Right ventricle myocardium inferior (tissue), 1 donor: ENCODE results near the gene DENND2A. TPM values are rescaled to one million over a fixed set of nuclear protein-coding genes. Genes with fewer than 3 reads are reported as not detected.
A peak's percentile ranks its signal among the peaks of the same experiment; 100 is the strongest.
"Not testable (repeated sequence)": the region's sequence is repeated elsewhere in the genome, so short reads cannot be mapped to it uniquely, and the experiment has no call there.

Experiments
- ATAC-seq: fragments of 200-7000 bp; cut with Tn5 transposase; one replicate; pipeline ENCODE4 v1.9.1; 2020; ENCODE audit warnings: mild to moderate bottlenecking, moderate library complexity
- DNase-seq: peaks from one replicate; pipeline ENCODE4 v3.0.0; 2021; ENCODE audit errors: missing footprints
- intact Hi-C: fragments of 100-400 bp; cut with DNase I; formaldehyde crosslinking; loops from one replicate; pipeline ENCODE4 v1.11.0; 2022
- long read RNA-seq: library from polyadenylated mRNA; unstranded; transcript quantifications from one replicate; pipeline ENCODE4 v2.0.0, GENCODE V29; 2021
- total RNA-seq: library from RNA; stranded (reverse); fragmentation: NEBNext Ultra II Directional; extraction: Animal tissue kit (Norgen Biotek cat#: 25700); gene quantifications from one replicate; pipeline ENCODE4 v1.2.1, GENCODE V29; 2021
- donor health status: DM: no; HTN: yes; CAD: no; lungs with severe emphysema.

DENND2A gene
- total RNA-seq: 15.0 TPM
- long read RNA-seq, transcript DENND2A-209 (20 exons, 3,562 nt): minor isoform, 5 of 23 reads
- long read RNA-seq, transcript DENND2A-201 (19 exons, 3,735 nt): major isoform, 8 of 23 reads
- long read RNA-seq, partial matches to known transcripts: 1 of 23 reads
- long read RNA-seq, other reads (novel, unspliced or antisense): 5 of 23 reads

GRCh38 chr7:140640727-140641523, at the start of gene DENND2A:
Gene DENND2A (minus strand): TSS chr7:140640813. CDS start chr7:140602397, 38,416 bp downstream.
- intact Hi-C loops: loop anchor here (5.0 kb wide), 1 partner anchor 99 kb away; no protein-coding TSS in a partner anchor
- DNase-seq (peak; percentile 88), ATAC-seq (peak; percentile 66)

DNA sequence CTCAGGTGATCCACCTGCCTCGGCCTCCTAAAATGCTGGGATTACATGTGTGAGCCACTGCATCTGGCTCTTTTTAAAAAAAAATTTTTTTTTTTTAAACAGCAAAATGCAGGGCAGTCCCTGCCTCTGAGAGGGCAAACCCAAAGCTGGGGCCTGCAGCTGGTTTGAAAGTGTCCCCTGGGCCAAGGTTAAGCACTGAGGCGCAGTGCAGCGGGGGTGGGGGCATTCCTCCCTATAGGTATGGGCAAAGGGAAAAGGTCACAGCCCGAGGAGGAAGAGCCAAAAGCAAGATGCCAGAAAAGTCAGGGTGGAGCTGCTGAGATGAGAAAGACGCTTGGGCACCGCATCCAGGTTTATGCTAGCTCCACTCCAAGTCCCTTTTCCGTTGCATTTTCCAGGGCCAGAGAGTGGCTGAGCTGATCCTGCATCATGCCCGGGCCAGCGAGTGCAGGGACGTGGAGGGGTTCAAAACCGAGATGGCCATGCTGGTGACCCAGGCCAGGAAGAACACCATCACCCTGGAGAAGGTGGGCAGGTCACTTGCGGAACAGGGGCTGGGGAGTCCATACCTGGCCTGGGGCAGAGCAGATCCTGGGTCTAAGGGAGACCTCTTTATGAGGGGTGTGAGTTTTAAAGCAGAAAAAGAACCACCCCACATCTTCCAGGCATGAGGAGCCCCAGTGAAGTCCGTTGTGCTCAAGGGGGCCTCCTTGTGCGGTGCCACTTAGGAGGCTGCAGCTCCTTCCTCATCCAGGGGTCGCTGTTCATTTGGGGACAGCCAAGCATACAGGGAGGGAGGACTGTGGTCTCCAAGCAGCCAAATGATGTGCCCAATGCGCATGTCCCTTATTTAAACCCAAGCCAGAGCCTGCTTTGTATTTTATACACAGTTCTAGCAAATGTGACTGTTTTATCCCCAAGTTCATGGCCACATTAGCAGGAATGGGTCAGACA, 48.9 kb upstream of the DENND2A start:
- no peak for DNase-seq
- no peak for ATAC-seq
- intact Hi-C loops: no loop called here

DNA sequence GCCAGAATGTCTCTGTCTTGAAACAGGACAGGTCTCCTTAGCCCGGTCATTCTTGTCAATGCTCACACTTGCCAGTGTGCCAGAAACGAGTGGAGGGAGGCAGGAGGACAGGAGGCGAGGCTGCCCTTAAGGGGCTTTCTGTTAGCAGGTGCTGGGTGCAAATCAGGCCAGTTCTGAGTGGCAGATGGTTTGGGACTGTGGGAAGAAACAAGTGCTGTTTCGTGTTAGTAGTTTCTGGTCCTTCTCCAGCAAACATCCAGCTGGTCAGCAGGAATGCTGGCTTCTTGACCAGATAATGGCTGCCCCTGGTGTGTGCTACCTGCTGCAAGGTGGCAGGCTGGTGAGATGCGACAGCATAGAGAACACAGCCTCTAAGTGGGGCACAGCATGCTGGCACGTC, 47.7 kb upstream of the DENND2A start:
- no peak for ATAC-seq
- no peak for DNase-seq
- intact Hi-C loops: no loop called here

DNA sequence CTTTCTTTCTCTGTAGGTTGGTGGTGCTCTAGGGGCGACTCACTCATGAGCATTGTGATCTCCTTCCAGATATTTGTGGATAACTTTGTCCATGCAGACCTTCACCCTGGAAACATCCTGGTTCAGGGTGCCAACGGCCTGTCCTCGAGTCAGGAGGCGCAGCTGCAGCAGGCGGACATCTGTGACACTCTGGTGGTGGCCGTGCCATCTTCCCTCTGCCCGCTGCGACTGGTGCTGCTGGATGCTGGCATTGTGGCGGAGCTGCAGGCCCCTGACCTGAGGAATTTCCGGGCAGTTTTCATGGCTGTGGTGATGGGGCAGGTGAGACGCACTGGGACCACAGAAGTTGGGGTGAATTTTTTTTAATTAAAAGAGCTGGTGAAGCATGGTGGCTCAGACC, 46.3 kb upstream of the DENND2A start:
- intact Hi-C loops: no loop called here
- ATAC-seq: no peak
- DNase-seq: no peak

GRCh38 chr7:140685407-140686087, 44.9 kb upstream of the DENND2A start:
- DNase-seq (no peak), ATAC-seq (no peak)
- intact Hi-C loops: no loop called here

DNA sequence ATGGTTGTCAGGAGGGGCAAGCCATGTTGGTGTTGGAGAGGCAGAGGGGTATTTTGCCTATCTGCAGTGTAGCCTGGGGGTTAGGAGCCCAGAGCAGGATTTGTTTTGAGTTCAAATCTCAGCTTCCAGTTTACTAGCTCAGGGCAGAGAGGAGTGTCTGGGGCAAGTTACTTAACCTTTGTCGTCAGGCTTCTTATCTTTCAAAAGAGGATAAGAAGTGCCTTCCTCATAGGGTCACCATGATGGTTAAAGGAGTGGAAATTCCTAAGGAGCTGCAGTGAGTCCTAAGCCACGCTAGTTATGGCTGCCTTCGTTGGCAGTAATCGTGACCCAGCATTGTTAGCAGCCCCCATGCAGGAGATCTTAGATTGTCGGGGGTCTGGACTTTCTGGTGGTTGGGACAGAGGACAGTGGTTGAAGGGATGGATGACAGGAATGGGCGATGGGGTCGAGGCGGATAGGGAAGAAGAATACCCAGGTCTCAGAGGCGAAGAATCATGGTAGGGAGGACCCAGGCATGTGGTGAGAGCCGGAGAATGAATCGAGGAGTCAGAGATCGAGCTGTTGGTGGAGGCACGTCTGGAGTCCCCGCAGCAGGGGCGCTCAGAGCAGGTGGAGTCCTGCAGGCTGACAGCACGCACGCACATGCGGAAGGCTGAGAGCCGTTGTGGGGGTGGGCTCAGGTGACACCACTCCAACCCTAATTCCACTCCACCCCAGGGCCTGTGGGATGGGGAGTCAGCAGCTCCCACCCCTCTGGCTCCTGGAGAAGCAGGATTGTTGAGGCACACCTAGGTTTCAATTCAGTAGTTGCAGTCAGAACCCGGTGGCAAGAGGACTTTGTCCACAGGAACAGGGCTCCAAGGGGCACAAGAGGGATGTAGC, 43.7 kb upstream of the DENND2A start:
- intact Hi-C loops: no loop called here
- DNase-seq: no peak
- ATAC-seq: no peak

- no peak for DNase-seq
- intact Hi-C loops: no loop called here
- ATAC-seq: no peak
Measured at GRCh38 chr7:140683657-140684056, 43.0 kb upstream of the DENND2A start.

DNA sequence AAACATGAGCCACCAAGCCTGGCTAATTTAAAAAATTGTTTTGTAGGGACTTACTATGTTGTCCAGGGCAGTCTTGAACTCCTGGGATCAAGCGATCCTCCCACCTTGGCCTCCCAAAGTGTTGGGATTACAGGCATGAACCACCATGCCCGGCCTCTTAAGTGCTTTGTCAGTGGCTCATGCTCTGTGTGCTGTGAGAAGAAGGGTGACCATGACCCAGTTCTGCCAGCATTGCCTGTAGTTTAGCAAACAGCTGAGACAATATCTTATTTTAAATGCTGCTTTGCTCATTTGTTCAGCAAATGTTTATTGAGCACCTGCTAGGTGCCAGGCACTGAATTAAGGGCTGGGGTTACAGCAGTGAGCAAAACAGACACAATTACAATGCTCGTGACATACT, 41.2 kb upstream of the DENND2A start:
- intact Hi-C loops: no loop called here
- no peak for ATAC-seq
- no peak for DNase-seq

GRCh38 chr7:140680886-140681285, 40.3 kb upstream of the DENND2A start:
- ATAC-seq: no peak
- intact Hi-C loops: no loop called here
- DNase-seq: no peak

- intact Hi-C loops: no loop called here
- DNase-seq: no peak
- ATAC-seq: no peak
Measured at GRCh38 chr7:140679186-140679585, 38.6 kb upstream of the DENND2A start.

- ATAC-seq: no peak
- intact Hi-C loops: no loop called here
Measured at GRCh38 chr7:140678816-140679130, 38.2 kb upstream of the DENND2A start.

GRCh38 chr7:140678081-140678815, 37.6 kb upstream of the DENND2A start:
- ATAC-seq: no peak
- intact Hi-C loops: no loop called here
- no peak for DNase-seq

More at GRCh38 chr7:140678816-140679130, 38.2 kb upstream of the DENND2A start:
- no peak for DNase-seq

DNA sequence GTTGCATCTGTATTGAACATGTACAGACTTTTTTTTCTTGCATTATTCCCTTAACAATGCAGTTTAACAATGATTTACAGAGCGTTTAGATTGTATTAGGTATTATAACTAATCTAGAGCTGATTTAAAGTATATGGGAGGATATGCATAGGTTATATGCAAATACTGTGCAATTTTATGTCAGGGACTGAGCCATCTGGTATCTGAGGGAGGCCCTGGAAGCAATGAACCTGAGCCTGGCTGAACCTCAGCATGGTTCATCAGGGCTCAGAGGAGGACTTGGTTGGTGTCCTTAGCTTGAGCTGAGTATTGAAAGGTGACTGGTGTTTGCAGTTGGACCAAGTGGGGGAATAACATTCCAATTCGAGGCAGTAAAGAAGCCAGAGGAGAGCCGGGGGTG, 36.9 kb upstream of the DENND2A start:
- intact Hi-C loops: no loop called here
- ATAC-seq: no peak

GRCh38 chr7:140676956-140677355, 36.3 kb upstream of the DENND2A start:
- intact Hi-C loops, DNase-seq, ATAC-seq: not testable (repeated sequence)

More for the DNA sequence above, 36.9 kb upstream of the DENND2A start:
- DNase-seq: no peak

GRCh38 chr7:140676306-140676705, 35.7 kb upstream of the DENND2A start:
- intact Hi-C loops: no loop called here
- no peak for ATAC-seq
- DNase-seq: no peak

DNA sequence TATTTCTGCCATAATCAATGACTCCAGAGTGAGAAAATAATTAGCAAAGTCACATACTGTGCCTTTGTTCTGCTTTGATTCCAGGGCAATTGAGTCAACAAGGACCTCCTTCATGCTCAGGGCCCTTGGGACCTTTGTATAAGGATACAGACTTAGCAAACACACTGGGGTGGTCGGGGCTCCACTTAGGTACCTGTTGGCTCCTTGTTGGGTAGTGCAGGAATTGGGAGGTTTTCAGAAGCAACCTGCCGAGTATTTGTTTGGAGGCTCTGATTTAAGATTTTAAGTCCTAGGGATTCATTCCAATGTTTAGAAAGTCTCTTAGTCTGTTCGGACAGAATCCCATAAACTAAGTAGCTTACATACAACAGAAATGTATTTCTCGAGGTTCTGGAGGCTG, 35.1 kb upstream of the DENND2A start:
- ATAC-seq (no peak), DNase-seq (no peak)
- intact Hi-C loops: no loop called here
